MCF 10A (cell line): Measurements from ENCODE around the gene FADS3. TPM values are rescaled to one million over a fixed set of nuclear protein-coding genes. Genes with fewer than 3 reads are reported as not detected.

Experiments
- BruUV-seq: library from RNA; stranded (reverse); fragments of 400-500 nt; replicated peaks from 2 replicates; lab custom pipeline; 2021; lab: Mats Ljungman, UMichigan
- CTCF ChIA-PET: fragments of 300-600 bp; sonication (Branson Sonifier 250); formaldehyde crosslinking; extraction: SDS; loops from one replicate; lab custom pipeline; 2021; ENCODE audit warnings: antibody characterized with exemption, inconsistent platforms; lab: Yijun Ruan, JAX
- POLR2A ChIA-PET: fragments of 300-600, 350-650 bp; sonication (Branson Sonifier 250); formaldehyde crosslinking; extraction: SDS; loops from one replicate; lab custom pipeline; 2020; ENCODE audit warnings: antibody characterized with exemption, inconsistent platforms; lab: Yijun Ruan, JAX
- DNase-seq: peaks from one replicate; pipeline ENCODE4 v3.0.0-alpha.2; 2018; ENCODE audit not compliant: unreplicated experiment
- H3K27ac Mint-ChIP-seq: one replicate; pipeline ENCODE4 v1.8.0; 2022; ENCODE audit warnings: mild to moderate bottlenecking, low read depth, mixed read lengths; ENCODE audit not compliant: unreplicated experiment
- H3K27me3 Mint-ChIP-seq: one replicate; pipeline ENCODE4 v1.8.0; 2022; ENCODE audit warnings: mixed read lengths; ENCODE audit not compliant: insufficient read depth, unreplicated experiment
- H3K36me3 Mint-ChIP-seq: one replicate; pipeline ENCODE4 v1.8.0; 2022; ENCODE audit warnings: mild to moderate bottlenecking, moderate library complexity, mixed read lengths; ENCODE audit not compliant: insufficient read depth, unreplicated experiment
- H3K4me1 Mint-ChIP-seq: one replicate; pipeline ENCODE4 v1.8.0; 2022; ENCODE audit warnings: mixed read lengths; ENCODE audit not compliant: insufficient read depth, unreplicated experiment
- H3K4me3 Mint-ChIP-seq: one replicate; pipeline ENCODE4 v1.8.0; 2022; ENCODE audit warnings: mild to moderate bottlenecking, moderate library complexity, mixed read lengths; ENCODE audit not compliant: unreplicated experiment
- H3K9me3 Mint-ChIP-seq: one replicate; pipeline ENCODE4 v1.8.0; 2022; ENCODE audit warnings: mixed read lengths; ENCODE audit not compliant: unreplicated experiment
- intact Hi-C: fragments of 100-400 bp; cut with micrococcal nuclease; formaldehyde crosslinking; loops from 2 replicates; pipeline ENCODE4 v1.14.1; 2022
- total RNA-seq: library from RNA; stranded (reverse); gene quantifications from 2 replicates; pipeline ENCODE4 v1.2.3, GENCODE V29; 2022
- TF ChIP-seq, protein P1 (sequence below): fragments of 200-600 bp; IDR thresholded peaks from one replicate; pipeline ENCODE4 v1.8.0; 2022; ENCODE audit warnings: antibody characterized with exemption, mild to moderate bottlenecking; ENCODE audit not compliant: unreplicated experiment

The FADS3 gene
- total RNA-seq, 1 experiment from 2014 or later: 145 TPM

DNA sequence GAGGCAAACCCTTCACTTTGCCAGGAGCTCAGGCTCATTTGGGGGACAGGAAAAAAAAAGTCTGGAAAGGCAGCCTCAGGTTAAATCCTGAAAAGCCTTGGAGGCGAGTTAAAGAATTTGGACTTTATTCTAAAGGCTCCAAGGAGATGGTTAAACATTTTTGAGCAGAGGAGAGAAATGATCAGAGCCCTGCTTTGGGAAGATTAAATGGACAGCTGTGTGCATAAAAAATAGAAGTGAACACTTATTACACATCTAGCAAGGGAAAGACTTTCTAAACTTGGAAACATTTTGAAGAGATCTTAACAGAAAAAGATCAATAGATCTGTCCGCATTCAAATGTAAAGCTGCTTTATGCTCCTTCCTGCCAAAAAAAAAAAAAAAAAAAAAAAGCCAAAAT lies 34.4 kb upstream of the FADS3 start:
- Mint-ChIP-seq H3K4me1 (no peaks in the 10 kb centered on the region), H3K36me3 (no peaks in the 10 kb centered on the region), H3K9me3 (no peaks in the 10 kb centered on the region), H3K27me3 (peaks cover 11% of the 10 kb centered on the region), H3K27ac (no peak overlapping the region), H3K4me3 (no peak overlapping the region)
- POLR2A ChIA-PET: no interaction called here
- no peak for DNase-seq
- BruUV-seq: no TSS peak
- CTCF ChIA-PET: interaction anchor here (0.5 to 2.5 kb wide), 2 partner anchors 12 to 22 kb away, joined by 6 to 10 read pairs; no protein-coding TSS in a partner anchor
- intact Hi-C loops: no loop called here
- TF ChIP-seq, protein P1, sequence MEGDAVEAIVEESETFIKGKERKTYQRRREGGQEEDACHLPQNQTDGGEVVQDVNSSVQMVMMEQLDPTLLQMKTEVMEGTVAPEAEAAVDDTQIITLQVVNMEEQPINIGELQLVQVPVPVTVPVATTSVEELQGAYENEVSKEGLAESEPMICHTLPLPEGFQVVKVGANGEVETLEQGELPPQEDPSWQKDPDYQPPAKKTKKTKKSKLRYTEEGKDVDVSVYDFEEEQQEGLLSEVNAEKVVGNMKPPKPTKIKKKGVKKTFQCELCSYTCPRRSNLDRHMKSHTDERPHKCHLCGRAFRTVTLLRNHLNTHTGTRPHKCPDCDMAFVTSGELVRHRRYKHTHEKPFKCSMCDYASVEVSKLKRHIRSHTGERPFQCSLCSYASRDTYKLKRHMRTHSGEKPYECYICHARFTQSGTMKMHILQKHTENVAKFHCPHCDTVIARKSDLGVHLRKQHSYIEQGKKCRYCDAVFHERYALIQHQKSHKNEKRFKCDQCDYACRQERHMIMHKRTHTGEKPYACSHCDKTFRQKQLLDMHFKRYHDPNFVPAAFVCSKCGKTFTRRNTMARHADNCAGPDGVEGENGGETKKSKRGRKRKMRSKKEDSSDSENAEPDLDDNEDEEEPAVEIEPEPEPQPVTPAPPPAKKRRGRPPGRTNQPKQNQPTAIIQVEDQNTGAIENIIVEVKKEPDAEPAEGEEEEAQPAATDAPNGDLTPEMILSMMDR: no peak

DNA sequence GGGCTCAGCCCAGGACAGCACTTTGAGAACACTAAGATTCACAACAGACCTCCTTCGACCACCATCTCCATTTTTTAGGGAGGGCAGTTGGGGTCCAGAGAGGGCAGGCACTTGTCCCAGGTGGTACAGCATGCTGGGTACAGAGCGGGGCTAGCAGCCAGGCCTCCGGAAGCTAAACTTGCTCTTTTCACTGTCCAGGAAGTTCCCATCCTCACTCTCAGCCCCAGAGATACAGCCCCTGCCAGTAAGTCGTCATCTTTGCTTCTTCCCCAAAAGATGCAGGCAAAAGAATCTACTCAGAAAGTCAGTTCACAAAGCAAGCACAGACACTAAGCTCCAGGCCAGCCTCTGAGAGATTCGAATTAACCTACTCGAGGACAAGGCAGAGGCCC lies 32.7 kb upstream of the FADS3 start:
- DNase-seq: no peak
- ChIA-PET POLR2A (interaction anchor here (1.2 kb wide), 1 partner anchor 12 kb away, joined by 3 read pairs; no protein-coding TSS in a partner anchor), CTCF (interaction anchor here (0.9 to 2.5 kb wide), 3 partner anchors 9 to 158 kb away, joined by 3 to 10 read pairs (median 5); no protein-coding TSS in a partner anchor)
- H3K27me3 Mint-ChIP-seq: peaks cover 22% of the 10 kb centered on the region
- no peak overlapping the region for H3K27ac Mint-ChIP-seq
- no peaks in the 10 kb centered on the region for H3K4me1 Mint-ChIP-seq
- intact Hi-C loops: no loop called here
- H3K4me3 Mint-ChIP-seq: no peak overlapping the region
- no peaks in the 10 kb centered on the region for H3K9me3 Mint-ChIP-seq
- TF ChIP-seq, protein P1: no peak
- no peaks in the 10 kb centered on the region for H3K36me3 Mint-ChIP-seq
- no TSS peak for BruUV-seq

DNA sequence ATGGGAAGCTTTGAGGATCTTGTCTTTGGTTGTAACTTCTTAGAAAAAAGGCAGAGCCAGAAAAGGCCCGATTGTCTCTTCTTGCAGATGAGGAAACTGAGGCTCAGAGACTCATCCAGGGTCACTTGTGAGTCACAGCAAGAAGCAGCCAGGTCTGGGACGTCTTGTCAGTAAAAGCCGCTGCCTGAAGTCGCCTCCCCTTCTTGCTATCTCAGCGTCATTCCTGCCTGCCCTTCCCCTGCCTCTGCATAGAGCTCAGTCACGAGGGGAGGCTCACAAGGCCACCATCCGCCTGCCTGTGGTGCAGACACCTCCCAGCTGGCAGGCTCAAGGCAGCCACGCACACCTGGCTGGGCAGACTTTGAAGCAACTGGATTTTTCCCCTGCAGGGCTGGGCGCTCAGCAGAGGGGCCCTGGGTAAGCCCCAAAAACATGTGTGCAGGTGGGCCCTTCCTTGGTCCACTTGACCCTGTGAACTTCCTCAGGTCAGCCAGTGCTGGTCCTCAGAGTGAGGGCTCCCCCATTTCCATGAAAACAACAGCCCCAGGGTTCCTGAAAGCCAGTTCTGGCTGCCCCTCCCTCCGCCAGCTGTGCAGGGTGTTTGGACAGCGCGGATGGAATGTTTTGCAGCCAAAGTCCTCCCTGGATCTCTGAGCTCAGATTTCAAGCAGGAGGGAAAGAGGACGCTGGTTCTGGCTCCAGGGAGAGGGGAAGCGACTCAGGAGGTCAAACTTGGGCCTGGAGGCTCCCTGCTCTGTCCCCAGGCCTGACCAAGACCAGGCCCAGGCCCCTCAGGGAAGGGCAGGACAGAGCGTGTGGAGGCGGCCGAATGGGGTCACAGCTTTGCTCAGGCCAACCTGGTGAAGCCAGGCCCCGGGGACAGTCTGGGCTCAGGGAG lies 32.1 kb upstream of the FADS3 start:
- Mint-ChIP-seq H3K27ac (no peak overlapping the region), H3K9me3 (no peaks in the 10 kb centered on the region), H3K4me1 (no peaks in the 10 kb centered on the region), H3K27me3 (peaks cover 28% of the 10 kb centered on the region), H3K4me3 (no peak overlapping the region), H3K36me3 (no peaks in the 10 kb centered on the region)
- DNase-seq: no peak
- intact Hi-C loops: no loop called here
- POLR2A ChIA-PET: interaction anchor here (0.6 to 1.2 kb wide), 3 partner anchors 10 to 98 kb away, joined by 3 to 4 read pairs (median 3); no protein-coding TSS in a partner anchor
- TF ChIP-seq, protein P1: no peak
- CTCF ChIA-PET: interaction anchor here (0.9 to 2.5 kb wide), 4 partner anchors 10 to 159 kb away, joined by 3 to 10 read pairs (median 4); no protein-coding TSS in a partner anchor
- no TSS peak for BruUV-seq

DNA sequence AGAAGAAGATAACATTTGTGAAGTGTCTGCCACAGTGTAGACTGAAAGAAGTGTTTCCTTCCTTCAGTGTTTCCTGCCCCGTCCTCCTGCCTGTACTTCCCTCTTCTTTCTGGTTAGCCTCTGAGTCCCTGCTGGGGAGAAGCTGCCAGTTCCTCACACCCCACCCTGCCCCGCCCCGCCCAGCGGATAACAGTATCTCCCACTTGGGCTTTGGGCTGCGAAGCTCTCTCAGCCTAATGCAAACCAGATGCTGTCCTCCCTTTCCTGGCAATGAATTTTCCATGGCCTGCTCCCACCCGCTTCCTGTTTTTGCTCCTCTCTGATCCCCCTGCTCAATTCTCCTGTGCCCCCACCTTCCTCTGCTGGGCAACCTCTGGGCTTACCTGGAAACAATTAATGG lies 31.2 kb upstream of the FADS3 start:
- Mint-ChIP-seq H3K27me3 (peaks cover 37% of the 10 kb centered on the region), H3K9me3 (no peaks in the 10 kb centered on the region), H3K36me3 (no peaks in the 10 kb centered on the region), H3K4me1 (peaks cover 6% of the 10 kb centered on the region), H3K4me3 (no peak overlapping the region), H3K27ac (no peak overlapping the region)
- BruUV-seq: no TSS peak
- DNase-seq: no peak
- POLR2A ChIA-PET: interaction anchor here (0.6 kb wide), 1 partner anchor 99 kb away, joined by 3 read pairs; no protein-coding TSS in a partner anchor
- TF ChIP-seq, protein P1: no peak
- intact Hi-C loops: no loop called here
- CTCF ChIA-PET: interaction anchor here (0.6 to 1.4 kb wide), 5 partner anchors 22 to 50 kb away, joined by 3 to 4 read pairs (median 3); no protein-coding TSS in a partner anchor
